ENCODE data around the gene MTHFD2L.

The MTHFD2L gene

GRCh38 chr4:74268643-74269042, 110.7 kb downstream of the MTHFD2L start:
- H3K36me3 Mint-ChIP-seq (ENCODE audit: low read depth): no peaks in the 10 kb centered on the region
- no peak overlapping the region for H3K27ac Mint-ChIP-seq
- no peak overlapping the region for H3K4me3 Mint-ChIP-seq
- no peaks in the 10 kb centered on the region for H3K4me1 Mint-ChIP-seq
- no peak for TF ChIP-seq CTCF (IDR thresholded peaks at IDR 0.05; ENCODE audit: unreplicated experiment in 3 of 3)
- H3K27me3 Mint-ChIP-seq (ENCODE audit: low read depth): no peaks in the 10 kb centered on the region
- H3K9me3 Mint-ChIP-seq: no peaks in the 10 kb centered on the region

GRCh38 chr4:74278490-74278889, 120.6 kb downstream of the MTHFD2L start:
- H3K4me3 Mint-ChIP-seq: no peak overlapping the region
- no peaks in the 10 kb centered on the region for H3K9me3 Mint-ChIP-seq
- no peaks in the 10 kb centered on the region for H3K27me3 Mint-ChIP-seq (ENCODE audit: low read depth)
- no peak for TF ChIP-seq CTCF (IDR thresholded peaks at IDR 0.05; ENCODE audit: unreplicated experiment in 3 of 3)
- H3K27ac Mint-ChIP-seq: no peak overlapping the region
- H3K4me1 Mint-ChIP-seq: no peaks in the 10 kb centered on the region
- H3K36me3 Mint-ChIP-seq (ENCODE audit: low read depth): no peaks in the 10 kb centered on the region

- H3K4me3 Mint-ChIP-seq: no peak overlapping the region
- no peaks in the 10 kb centered on the region for H3K27me3 Mint-ChIP-seq (ENCODE audit: low read depth)
- H3K4me1 Mint-ChIP-seq: no peaks in the 10 kb centered on the region
- no peak overlapping the region for H3K27ac Mint-ChIP-seq
- TF ChIP-seq CTCF (IDR thresholded peaks at IDR 0.05; ENCODE audit: unreplicated experiment in 3 of 3): no peak
- no peaks in the 10 kb centered on the region for H3K9me3 Mint-ChIP-seq
- no peaks in the 10 kb centered on the region for H3K36me3 Mint-ChIP-seq (ENCODE audit: low read depth)
Measured at GRCh38 chr4:74279716-74280115, 121.8 kb downstream of the MTHFD2L start.

GRCh38 chr4:74282926-74283325, 125.0 kb downstream of the MTHFD2L start:
- Mint-ChIP-seq H3K4me3 (no peak overlapping the region), H3K27me3 (ENCODE audit: low read depth) (no peaks in the 10 kb centered on the region), H3K9me3 (no peaks in the 10 kb centered on the region), H3K27ac (no peak overlapping the region), H3K36me3 (ENCODE audit: low read depth) (no peaks in the 10 kb centered on the region), H3K4me1 (no peaks in the 10 kb centered on the region)
- no peak for TF ChIP-seq CTCF (IDR thresholded peaks at IDR 0.05; ENCODE audit: unreplicated experiment in 3 of 3)

- H3K36me3 Mint-ChIP-seq (ENCODE audit: low read depth): no peaks in the 10 kb centered on the region
- H3K27me3 Mint-ChIP-seq (ENCODE audit: low read depth): no peaks in the 10 kb centered on the region
- H3K27ac Mint-ChIP-seq: no peak overlapping the region
- no peaks in the 10 kb centered on the region for H3K9me3 Mint-ChIP-seq
- H3K4me1 Mint-ChIP-seq: no peaks in the 10 kb centered on the region
- no peak for TF ChIP-seq CTCF (IDR thresholded peaks at IDR 0.05; ENCODE audit: unreplicated experiment in 3 of 3)
- no peak overlapping the region for H3K4me3 Mint-ChIP-seq
Measured at GRCh38 chr4:74283614-74284013, 125.7 kb downstream of the MTHFD2L start.

GRCh38 chr4:74284053-74284452, 126.1 kb downstream of the MTHFD2L start:
- Mint-ChIP-seq H3K36me3 (ENCODE audit: low read depth) (no peaks in the 10 kb centered on the region), H3K4me1 (no peaks in the 10 kb centered on the region), H3K27ac (no peak overlapping the region), H3K9me3 (no peaks in the 10 kb centered on the region), H3K4me3 (no peak overlapping the region), H3K27me3 (ENCODE audit: low read depth) (no peaks in the 10 kb centered on the region)
- TF ChIP-seq CTCF (IDR thresholded peaks at IDR 0.05; ENCODE audit: unreplicated experiment in 3 of 3): no peak
